GM08714 (cell line): ENCODE measurements around the gene NLRP6.
"Not testable (repeated sequence)": the region's sequence is repeated elsewhere in the genome, so short reads cannot be mapped to it uniquely, and the experiment has no call there.

Experiments used
- H3K4me3 ChIP-seq: fragments of 200-500 bp; sonication (Bioruptor generic); 2 replicates; pipeline ENCODE4 v1.5.1; 2014; ENCODE audit warnings: mild to moderate bottlenecking, low read length, inconsistent platforms
- ZNF274 ChIP-seq: IDR thresholded peaks from 2 replicates; pipeline ENCODE4 v1.6.1; 2012; ENCODE audit warnings: mild to moderate bottlenecking, low read depth, low read length

The NLRP6 gene

GRCh38 chr11:312092-312816 lies 34.0 kb downstream of the NLRP6 start:
- TF ChIP-seq ZNF274: no peak
- H3K4me3 ChIP-seq: peak overlapping the region; percentile 0; the same call in 1 of the 2 replicates

DNA sequence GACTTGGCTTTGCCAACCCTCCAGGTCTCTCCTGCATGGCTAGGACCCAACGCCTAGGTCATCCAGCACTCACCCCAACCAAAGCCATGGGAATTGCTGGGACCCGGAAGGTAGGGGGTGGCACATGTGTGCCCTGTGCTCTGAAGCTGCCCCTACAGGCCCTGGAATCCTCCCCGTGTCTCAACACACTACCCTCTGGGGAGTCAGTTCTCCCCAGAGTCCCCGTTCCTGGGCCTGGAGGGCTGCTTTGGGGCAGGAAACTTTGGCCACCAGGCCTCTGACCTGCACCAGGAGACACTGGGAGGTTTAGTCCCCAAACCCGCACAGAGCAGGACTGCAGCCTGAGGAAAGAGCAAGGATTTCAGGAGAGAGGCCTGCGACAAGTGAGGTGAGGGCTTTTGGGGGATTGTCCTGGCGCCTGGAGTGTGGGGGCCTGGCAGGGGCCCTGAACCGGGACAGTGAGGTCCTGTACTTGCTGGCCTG lies 35.1 kb downstream of the NLRP6 start:
- peak overlapping the region; percentile 90; the same call in 1 of the 2 replicates for H3K4me3 ChIP-seq
- no peak for TF ChIP-seq ZNF274

GRCh38 chr11:313787-314553 lies 35.8 kb downstream of the NLRP6 start, which contains the start of gene IFITM1:
Gene IFITM1 (plus strand): TSS chr11:314040. CDS start chr11:314171, 131 bp downstream.
- no peak for TF ChIP-seq ZNF274
- peak within 1 kb of the TSS; percentile 90; the same call in 1 of the 2 replicates for H3K4me3 ChIP-seq

- peak overlapping the region; percentile 90; the same call in 1 of the 2 replicates for H3K4me3 ChIP-seq
Measured at GRCh38 chr11:314554-314875, 36.3 kb downstream of the NLRP6 start.

DNA sequence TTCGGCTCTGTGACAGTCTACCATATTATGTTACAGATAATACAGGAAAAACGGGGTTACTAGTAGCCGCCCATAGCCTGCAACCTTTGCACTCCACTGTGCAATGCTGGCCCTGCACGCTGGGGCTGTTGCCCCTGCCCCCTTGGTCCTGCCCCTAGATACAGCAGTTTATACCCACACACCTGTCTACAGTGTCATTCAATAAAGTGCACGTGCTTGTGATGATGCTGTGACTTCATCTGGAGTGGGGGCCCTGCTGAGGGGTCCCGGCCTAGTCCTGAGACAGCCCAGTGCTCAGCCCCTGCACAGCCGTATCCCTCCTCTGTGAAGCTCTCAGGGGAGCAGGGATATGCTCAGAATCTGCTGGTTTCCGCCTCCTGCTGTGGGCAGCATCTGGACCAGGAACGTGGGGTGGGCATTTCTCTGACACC lies 36.9 kb downstream of the NLRP6 start:
- peak overlapping the region; percentile 90; the same call in 1 of the 2 replicates for H3K4me3 ChIP-seq
- TF ChIP-seq ZNF274: no peak

DNA sequence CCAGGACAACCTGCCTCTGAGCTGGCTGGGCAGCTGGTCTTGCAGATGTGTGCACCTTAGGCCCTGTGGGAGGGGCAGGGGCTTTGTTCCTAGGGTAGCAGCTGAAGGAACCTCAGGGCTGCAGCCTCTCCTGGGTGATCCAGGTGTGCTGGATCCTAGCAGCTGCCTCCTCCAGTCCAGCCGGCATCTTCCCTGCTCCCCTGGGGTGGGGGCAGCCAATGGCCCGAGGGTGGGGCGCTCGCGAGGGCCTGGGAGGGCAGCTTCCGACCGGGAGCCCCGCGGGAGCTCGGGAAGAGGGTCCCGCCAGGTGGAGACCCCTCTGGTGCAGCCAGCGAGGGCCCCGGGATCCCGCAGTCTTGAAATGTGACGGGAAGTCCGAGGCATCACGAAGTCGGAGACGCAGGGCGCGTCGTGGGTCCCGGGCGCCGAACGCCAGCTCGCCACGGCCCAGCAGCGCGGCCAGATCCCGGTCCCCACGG lies 37.3 kb downstream of the NLRP6 start:
- no peak for TF ChIP-seq ZNF274
- peak overlapping the region; percentile 90; the same call in 1 of the 2 replicates for H3K4me3 ChIP-seq

DNA sequence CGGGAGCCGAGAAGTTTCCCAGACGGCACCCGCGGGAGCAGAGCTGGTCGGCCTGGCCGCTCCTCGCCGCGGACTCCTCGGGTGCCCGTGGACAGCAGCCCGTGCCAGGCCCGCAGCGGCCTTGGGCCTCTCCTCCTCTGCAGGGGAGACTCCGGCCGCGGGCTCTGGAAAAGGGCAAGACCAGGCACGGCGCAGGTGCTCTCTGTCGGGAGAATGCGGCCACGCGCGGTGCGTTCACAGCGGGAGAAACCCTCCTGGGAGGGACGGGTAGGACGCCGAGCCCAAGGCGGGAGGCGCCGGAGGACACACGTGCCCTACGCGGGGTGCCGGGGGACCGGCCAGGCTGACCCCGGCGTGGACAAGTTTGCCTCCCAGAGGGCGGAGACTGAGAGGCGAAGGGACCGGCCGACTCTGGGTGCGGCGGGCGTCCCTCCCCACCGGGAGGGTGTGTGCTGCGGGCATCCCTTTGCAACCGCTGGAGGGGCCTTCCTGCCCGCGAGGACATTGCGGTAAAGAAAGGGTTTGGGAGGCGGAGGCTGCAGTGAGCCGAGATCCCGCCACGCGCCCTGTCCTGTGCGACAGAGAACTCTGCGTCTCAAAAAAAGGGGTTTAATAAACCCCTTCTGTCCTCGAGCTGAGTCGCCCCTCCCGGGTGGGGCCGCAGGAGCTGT lies 38.0 kb downstream of the NLRP6 start:
- TF ChIP-seq ZNF274: no peak
- H3K4me3 ChIP-seq: peak overlapping the region; percentile 90; the same call in 1 of the 2 replicates

GRCh38 chr11:316891-317301 lies 38.7 kb downstream of the NLRP6 start:
- peak overlapping the region; percentile 90; the same call in 1 of the 2 replicates for H3K4me3 ChIP-seq
- TF ChIP-seq ZNF274: no peak

GRCh38 chr11:317668-318404 lies 39.6 kb downstream of the NLRP6 start:
- H3K4me3 ChIP-seq: not testable (repeated sequence)

- peak overlapping the region; percentile 33; the same call in 1 of the 2 replicates for H3K4me3 ChIP-seq
Measured at GRCh38 chr11:318405-319120, 40.4 kb downstream of the NLRP6 start.

DNA sequence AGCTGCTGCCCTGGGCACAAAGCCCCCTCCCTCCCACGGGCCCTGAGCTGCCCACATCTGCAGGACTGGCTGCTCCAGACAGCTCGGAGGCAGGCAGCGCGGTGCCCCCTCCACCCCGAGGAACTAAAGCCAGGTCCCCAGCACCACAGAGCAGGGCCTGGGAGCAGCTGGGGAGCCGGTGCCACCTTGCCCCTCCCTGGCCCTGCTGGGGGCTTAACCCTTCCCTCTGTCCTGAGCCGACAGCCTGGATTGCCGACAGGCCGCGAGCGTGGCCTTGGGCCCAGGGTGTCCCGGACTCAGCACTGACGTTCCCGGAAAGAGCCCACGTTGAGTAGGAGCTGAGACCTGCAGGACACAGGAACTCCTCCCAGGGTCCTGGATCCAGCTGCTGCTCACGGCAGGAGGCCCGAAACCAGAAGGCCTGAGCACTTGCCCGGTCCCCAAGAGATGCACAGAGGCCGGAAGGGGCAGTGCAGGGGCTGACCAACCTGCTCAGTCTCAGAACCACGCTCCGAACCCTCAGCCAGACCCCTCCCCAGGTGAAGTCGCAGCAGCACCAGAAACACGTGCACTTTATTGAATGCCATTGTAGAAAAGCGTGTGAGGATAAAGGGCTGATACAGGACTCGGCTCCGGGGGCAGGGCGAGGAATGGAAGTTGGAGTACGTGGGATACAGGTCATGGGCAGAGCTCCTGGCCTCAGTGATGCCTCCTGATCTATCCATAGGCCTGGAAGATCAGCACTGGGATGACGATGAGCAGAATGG lies 41.1 kb downstream of the NLRP6 start:
- peak overlapping the region; percentile 33; the same call in 1 of the 2 replicates for H3K4me3 ChIP-seq

- not testable (repeated sequence) for H3K4me3 ChIP-seq
Measured at GRCh38 chr11:319888-320273, 41.7 kb downstream of the NLRP6 start.

- H3K4me3 ChIP-seq: no peak overlapping the region
- TF ChIP-seq ZNF274: no peak
Measured at GRCh38 chr11:324156-324555, 45.9 kb downstream of the NLRP6 start.

DNA sequence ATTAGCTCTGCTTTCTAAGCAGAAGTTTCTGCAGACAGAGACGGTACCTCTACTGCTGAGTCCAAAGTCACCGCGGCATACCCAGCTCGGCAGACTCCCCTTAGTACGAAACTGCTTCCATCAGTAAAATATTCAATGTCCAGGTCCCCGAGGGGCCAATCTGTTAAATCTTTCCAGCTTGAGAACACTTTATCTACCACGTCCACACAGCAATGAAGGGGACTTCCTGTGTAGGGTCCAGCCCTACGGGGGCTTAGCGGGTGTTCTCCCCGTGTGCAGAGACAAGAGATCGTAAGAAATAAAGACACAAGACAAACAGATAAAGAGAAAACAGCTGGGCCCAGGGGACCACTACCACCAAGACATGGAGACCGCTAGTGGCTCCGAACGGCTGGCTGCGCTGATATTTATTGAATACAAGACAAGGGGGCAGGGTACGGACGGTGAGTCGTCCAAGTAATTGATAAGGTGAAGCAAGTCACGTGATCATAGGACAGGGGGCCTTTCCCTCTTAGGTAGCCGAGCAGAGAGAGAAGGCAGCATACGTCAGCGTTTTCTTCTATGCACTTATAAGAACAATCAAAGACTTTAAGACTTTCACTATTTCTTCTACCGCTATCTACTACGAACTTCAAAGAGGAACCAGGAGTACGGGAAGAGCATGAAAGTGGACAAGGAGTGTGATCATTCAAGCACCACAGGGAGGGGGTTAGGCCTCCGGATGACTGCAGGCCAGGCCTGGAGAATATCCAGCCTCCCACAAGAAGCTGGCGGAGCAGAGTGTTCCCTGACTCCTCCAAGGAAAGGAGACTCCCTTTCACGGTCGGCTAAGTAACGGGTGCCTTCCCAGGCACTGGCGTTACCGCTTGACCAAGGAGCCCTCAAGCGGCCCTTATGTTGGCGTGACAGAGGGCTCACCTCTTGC lies 46.6 kb downstream of the NLRP6 start:
- H3K4me3 ChIP-seq: not testable (repeated sequence)
